HepG2 (cell line): ENCODE measurements around the gene MARF1. TPM values are rescaled to one million over a fixed set of nuclear protein-coding genes. Genes with fewer than 3 reads are reported as not detected.
A peak's percentile ranks its signal among the peaks of the same experiment; 100 is the strongest.

Experiments used
- AHR ChIP-seq: IDR thresholded peaks from 2 replicates; pipeline ENCODE4 v1.6.1; 2018; ENCODE audit warnings: missing genetic modification reagents, missing compliant biosample characterization
- ATM ChIP-seq: fragments of 450-650 bp; IDR thresholded peaks from 2 replicates; pipeline ENCODE4 v1.7.1; 2017; ENCODE audit warnings: mild to moderate bottlenecking, borderline replicate concordance
- FOXM1 ChIP-seq: sonication (generic); formaldehyde crosslinking; IDR thresholded peaks from 2 replicates; pipeline ENCODE4 v1.5.0; 2020; ENCODE audit warnings: missing genetic modification reagents
- GATA4 ChIP-seq: sonication (generic); IDR thresholded peaks from 2 replicates; pipeline ENCODE4 v1.6.1; 2016; ENCODE audit warnings: antibody characterized with exemption, low read depth, borderline replicate concordance
- HMG20A ChIP-seq: IDR thresholded peaks from 2 replicates; pipeline ENCODE4 v1.6.1; 2016; ENCODE audit warnings: borderline replicate concordance
- HMG20B ChIP-seq: conservative IDR thresholded peaks from 2 replicates; pipeline ENCODE4 v1.6.1; 2016; ENCODE audit warnings: missing genetic modification reagents, missing compliant biosample characterization
- JUNB ChIP-seq: sonication (generic); formaldehyde crosslinking; IDR thresholded peaks from 2 replicates; pipeline ENCODE4 v1.8.0; 2022; ENCODE audit warnings: missing genetic modification reagents, mild to moderate bottlenecking, borderline replicate concordance
- PHF8 ChIP-seq: sonication (generic); formaldehyde crosslinking; IDR thresholded peaks from 2 replicates; pipeline ENCODE4 v1.5.0; 2020; ENCODE audit warnings: missing genetic modification reagents
- SMARCC2 ChIP-seq: fragments of 450-650 bp; IDR thresholded peaks from 2 replicates; pipeline ENCODE4 v1.6.1; 2017; ENCODE audit warnings: antibody characterized with exemption, mild to moderate bottlenecking
- SP140L ChIP-seq: sonication (generic); formaldehyde crosslinking; IDR thresholded peaks from 2 replicates; pipeline ENCODE4 v1.4.0; 2020; ENCODE audit warnings: missing genetic modification reagents, borderline replicate concordance
- TBX3 ChIP-seq: fragments of 450-650 bp; IDR thresholded peaks from 2 replicates; pipeline ENCODE4 v1.6.1; 2017; ENCODE audit warnings: antibody characterized with exemption, mild to moderate bottlenecking, inconsistent platforms, borderline replicate concordance
- ZBTB21 ChIP-seq: sonication (generic); formaldehyde crosslinking; IDR thresholded peaks from 2 replicates; pipeline ENCODE4 v1.4.0; 2020; ENCODE audit warnings: missing genetic modification reagents
- ZFP62 ChIP-seq: sonication (generic); formaldehyde crosslinking; IDR thresholded peaks from 2 replicates; pipeline ENCODE4 v1.4.0; 2020; ENCODE audit warnings: missing genetic modification reagents
- ZMYM4 ChIP-seq: sonication (generic); formaldehyde crosslinking; IDR thresholded peaks from 2 replicates; pipeline ENCODE4 v1.8.1; 2023; ENCODE audit warnings: mild to moderate bottlenecking, missing genetic modification reagents
- ZNF430 ChIP-seq: sonication (generic); formaldehyde crosslinking; IDR thresholded peaks from 2 replicates; pipeline ENCODE4 v1.9.0; 2021; ENCODE audit warnings: mild to moderate bottlenecking, missing genetic modification reagents
- ZNF619 ChIP-seq: sonication (generic); formaldehyde crosslinking; IDR thresholded peaks from 2 replicates; pipeline ENCODE4 v1.4.0; 2020; ENCODE audit warnings: mild to moderate bottlenecking, missing genetic modification reagents
- polyA plus RNA-seq, 8 experiments: library from polyadenylated mRNA; depleted of rRNA in 3 of 8; stranded (reverse) in 7 of 8; unstranded in 1 of 8; fragments of >200 nt; fragmentation: Illumina TruSeq in 4 of 8; extraction: Trizol in 4 of 8; gene quantifications; 2 replicates each; pipeline versions ENCODE4 v1.2.1 to v1.2.3, GENCODE V29; 2011 to 2016; ENCODE audit warnings: low read depth in 4 of 8, missing spikeins in 1 of 8, mixed read lengths in 1 of 8; ENCODE audit not compliant: insufficient read depth in 1 of 8
- total RNA-seq, 5 experiments: library from RNA; depleted of rRNA; stranded (reverse); fragments of >200 nt; fragmentation: Illumina TruSeq; extraction: Trizol; gene quantifications; 2 replicates each; pipeline ENCODE4 v1.2.3, GENCODE V29; 2016; ENCODE audit warnings: low read depth in 1 of 5
- TF ChIP-seq, protein P1 (sequence below): sonication (generic); formaldehyde crosslinking; IDR thresholded peaks from 2 replicates; pipeline ENCODE4 v1.5.1; 2020; ENCODE audit warnings: mild to moderate bottlenecking, missing genetic modification reagents, borderline replicate concordance
- TF ChIP-seq, protein P2 (sequence below): IDR thresholded peaks from 2 replicates; pipeline ENCODE4 v1.6.1; 2016; ENCODE audit warnings: control low read depth
- TF ChIP-seq, protein P3 (sequence below), 2 experiments: sonication (generic) in 1 of 2; formaldehyde crosslinking in 1 of 2; IDR thresholded peaks; 2 replicates each; pipeline versions ENCODE4 v1.4.0 to v1.6.1; 2016 to 2020; ENCODE audit warnings: borderline replicate concordance in 1 of 2, low read depth in 1 of 2, mild to moderate bottlenecking in 1 of 2, missing genetic modification reagents in 1 of 2

MARF1 gene
- total and polyA plus RNA-seq, 2 of the 13 experiments (the other 11 are each of a cell fraction or from before 2014, with no cell fraction given): 8.7 to 20.7 TPM

DNA sequence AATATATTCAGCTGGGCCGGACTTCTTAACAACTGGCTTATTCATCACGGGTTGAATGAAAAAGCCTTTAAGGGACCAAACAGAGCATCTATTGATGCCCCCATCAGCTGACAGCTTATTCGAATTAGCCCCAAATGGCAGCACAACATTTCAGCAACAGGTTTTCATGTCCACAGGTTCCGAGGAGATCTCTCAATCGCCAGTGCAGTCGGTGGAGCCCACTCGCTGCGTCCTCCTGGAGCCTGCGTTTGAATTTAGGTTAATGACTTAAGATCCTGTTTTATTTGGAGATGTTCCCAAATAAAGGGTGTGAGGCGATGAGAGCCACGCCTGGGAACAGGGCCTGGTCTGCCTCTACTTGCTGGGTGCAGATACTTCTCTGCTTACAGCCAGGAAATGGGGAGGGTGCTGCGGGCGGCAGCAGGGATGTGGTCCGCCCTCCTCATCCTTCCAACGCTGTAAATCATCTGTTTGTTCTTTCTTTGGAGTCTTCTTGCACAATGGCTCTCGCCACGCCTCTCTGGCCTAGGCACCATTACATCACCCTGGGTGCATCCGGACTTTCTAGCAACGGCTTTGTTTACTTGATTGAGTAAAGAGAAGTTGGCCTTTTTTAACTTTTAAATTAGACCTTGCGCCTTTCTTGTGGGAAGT, 29.7 kb upstream of the MARF1 start (continued):
- TF ChIP-seq, protein P1, sequence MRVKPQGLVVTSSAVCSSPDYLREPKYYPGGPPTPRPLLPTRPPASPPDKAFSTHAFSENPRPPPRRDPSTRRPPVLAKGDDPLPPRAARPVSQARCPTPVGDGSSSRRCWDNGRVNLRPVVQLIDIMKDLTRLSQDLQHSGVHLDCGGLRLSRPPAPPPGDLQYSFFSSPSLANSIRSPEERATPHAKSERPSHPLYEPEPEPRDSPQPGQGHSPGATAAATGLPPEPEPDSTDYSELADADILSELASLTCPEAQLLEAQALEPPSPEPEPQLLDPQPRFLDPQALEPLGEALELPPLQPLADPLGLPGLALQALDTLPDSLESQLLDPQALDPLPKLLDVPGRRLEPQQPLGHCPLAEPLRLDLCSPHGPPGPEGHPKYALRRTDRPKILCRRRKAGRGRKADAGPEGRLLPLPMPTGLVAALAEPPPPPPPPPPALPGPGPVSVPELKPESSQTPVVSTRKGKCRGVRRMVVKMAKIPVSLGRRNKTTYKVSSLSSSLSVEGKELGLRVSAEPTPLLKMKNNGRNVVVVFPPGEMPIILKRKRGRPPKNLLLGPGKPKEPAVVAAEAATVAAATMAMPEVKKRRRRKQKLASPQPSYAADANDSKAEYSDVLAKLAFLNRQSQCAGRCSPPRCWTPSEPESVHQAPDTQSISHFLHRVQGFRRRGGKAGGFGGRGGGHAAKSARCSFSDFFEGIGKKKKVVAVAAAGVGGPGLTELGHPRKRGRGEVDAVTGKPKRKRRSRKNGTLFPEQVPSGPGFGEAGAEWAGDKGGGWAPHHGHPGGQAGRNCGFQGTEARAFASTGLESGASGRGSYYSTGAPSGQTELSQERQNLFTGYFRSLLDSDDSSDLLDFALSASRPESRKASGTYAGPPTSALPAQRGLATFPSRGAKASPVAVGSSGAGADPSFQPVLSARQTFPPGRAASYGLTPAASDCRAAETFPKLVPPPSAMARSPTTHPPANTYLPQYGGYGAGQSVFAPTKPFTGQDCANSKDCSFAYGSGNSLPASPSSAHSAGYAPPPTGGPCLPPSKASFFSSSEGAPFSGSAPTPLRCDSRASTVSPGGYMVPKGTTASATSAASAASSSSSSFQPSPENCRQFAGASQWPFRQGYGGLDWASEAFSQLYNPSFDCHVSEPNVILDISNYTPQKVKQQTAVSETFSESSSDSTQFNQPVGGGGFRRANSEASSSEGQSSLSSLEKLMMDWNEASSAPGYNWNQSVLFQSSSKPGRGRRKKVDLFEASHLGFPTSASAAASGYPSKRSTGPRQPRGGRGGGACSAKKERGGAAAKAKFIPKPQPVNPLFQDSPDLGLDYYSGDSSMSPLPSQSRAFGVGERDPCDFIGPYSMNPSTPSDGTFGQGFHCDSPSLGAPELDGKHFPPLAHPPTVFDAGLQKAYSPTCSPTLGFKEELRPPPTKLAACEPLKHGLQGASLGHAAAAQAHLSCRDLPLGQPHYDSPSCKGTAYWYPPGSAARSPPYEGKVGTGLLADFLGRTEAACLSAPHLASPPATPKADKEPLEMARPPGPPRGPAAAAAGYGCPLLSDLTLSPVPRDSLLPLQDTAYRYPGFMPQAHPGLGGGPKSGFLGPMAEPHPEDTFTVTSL (CRISPR knock-in tag): peak; percentile 98; the same call in 1 of the 2 replicates
- TF ChIP-seq GATA4: peak; percentile 89; the same call in 1 of the 2 replicates
- TF ChIP-seq, protein P2, sequence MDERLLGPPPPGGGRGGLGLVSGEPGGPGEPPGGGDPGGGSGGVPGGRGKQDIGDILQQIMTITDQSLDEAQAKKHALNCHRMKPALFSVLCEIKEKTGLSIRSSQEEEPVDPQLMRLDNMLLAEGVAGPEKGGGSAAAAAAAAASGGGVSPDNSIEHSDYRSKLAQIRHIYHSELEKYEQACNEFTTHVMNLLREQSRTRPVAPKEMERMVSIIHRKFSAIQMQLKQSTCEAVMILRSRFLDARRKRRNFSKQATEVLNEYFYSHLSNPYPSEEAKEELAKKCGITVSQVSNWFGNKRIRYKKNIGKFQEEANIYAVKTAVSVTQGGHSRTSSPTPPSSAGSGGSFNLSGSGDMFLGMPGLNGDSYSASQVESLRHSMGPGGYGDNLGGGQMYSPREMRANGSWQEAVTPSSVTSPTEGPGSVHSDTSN (CRISPR knock-in tag): peak; percentile 60; the same call in 1 of the 2 replicates
- peak; percentile 94 for TF ChIP-seq ZNF430 (CRISPR knock-in tag)
- TF ChIP-seq ATM: peak; percentile 85; the same call in 1 of the 2 replicates
- peak; percentile 90; the same call in 1 of the 2 replicates for TF ChIP-seq SP140L (CRISPR knock-in tag)
- TF ChIP-seq HMG20A: peak; percentile 99
- TF ChIP-seq JUNB (CRISPR knock-in tag): no peak
- TF ChIP-seq ZBTB21 (CRISPR knock-in tag): peak; percentile 81
- peak; percentile 76; the same call in 1 of the 2 replicates for TF ChIP-seq TBX3
- TF ChIP-seq HMG20B: peak; percentile 92
- TF ChIP-seq ZFP62: no peak
- TF ChIP-seq ZMYM4 (CRISPR knock-in tag): peak; percentile 77
- no peak for TF ChIP-seq AHR
- TF ChIP-seq ZNF619 (CRISPR knock-in tag): no peak
- 0 out of 2 replicates have a peak, but pooled peaks have one; percentile 20 for TF ChIP-seq SMARCC2
- TF ChIP-seq, protein P3, sequence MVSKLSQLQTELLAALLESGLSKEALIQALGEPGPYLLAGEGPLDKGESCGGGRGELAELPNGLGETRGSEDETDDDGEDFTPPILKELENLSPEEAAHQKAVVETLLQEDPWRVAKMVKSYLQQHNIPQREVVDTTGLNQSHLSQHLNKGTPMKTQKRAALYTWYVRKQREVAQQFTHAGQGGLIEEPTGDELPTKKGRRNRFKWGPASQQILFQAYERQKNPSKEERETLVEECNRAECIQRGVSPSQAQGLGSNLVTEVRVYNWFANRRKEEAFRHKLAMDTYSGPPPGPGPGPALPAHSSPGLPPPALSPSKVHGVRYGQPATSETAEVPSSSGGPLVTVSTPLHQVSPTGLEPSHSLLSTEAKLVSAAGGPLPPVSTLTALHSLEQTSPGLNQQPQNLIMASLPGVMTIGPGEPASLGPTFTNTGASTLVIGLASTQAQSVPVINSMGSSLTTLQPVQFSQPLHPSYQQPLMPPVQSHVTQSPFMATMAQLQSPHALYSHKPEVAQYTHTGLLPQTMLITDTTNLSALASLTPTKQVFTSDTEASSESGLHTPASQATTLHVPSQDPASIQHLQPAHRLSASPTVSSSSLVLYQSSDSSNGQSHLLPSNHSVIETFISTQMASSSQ (IDR thresholded peaks at IDR 0.05; ENCODE audit: low read depth): peak; percentile 85
- TF ChIP-seq, protein P3 (CRISPR knock-in tag; IDR thresholded peaks at IDR 0.05; ENCODE audit: borderline replicate concordance): peak; percentile 92
- peak; percentile 61 for TF ChIP-seq PHF8 (CRISPR knock-in tag)
- peak; percentile 87; the same call in 1 of the 2 replicates for TF ChIP-seq FOXM1 (CRISPR knock-in tag)
